Measurements from ENCODE around the gene CIZ1. TPM values are rescaled to one million over a fixed set of nuclear protein-coding genes. Genes with fewer than 3 reads are reported as not detected.

CIZ1 gene
- total and polyA plus RNA-seq, 10 of the 15 experiments (the other 5 are each of a cell fraction or from before 2014, with no cell fraction given): 1.8 to 91.6 (median 35.4) TPM

DNA sequence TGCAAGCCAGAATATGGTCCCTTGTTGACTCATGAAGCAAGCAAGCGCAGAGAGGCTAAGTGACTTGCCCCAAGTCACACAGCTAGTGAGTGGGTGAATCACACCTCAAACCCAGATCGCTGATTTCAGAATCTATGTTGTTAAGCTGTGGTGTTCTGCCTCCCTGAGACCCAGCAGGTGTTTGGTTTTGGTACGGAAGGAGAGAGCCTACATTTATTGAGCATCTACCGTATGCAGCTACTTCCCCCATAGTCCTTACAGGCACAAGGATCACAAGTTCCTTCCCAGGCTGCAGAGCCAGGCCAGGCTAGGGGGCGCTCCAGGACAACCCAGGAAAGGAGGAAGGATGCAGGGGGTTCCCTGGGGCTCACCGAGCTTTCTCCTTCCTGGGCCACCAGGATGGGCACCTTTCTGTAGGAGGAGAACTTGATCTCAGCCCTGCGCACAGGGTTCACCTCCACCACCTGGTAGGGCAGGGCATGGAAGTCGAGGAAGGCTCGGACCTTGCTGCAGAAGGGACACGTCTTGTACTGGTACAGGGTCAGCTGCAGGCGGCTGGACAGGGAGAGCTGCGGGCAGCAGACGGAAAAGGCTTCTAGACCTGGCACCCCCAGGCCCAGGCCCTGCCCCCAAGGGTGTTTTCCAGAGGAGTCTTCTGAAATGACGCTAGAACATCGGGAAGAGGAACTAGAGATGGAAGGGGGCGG lies 66.3 kb downstream of the CIZ1 start:
- DNase-seq (ENCODE audit: low read depth, low spot score) (peak; percentile 35), FAIRE-seq (peak; percentile 82), ATAC-seq (peak; percentile 3)
- ChIA-PET CTCF (interaction anchor here (0.6 to 7.4 kb wide), 35 partner anchors 9 to 562 kb away, joined by 3 to 84 read pairs (median 4); partner anchors contain the start of genes CDK9, CIZ1, NAIF1 and SLC25A25), SMC1A (ENCODE audit: uncharacterized antibody, unreplicated experiment) (interaction anchor here (0.7 to 2.6 kb wide), 9 partner anchors 9 to 183 kb away, joined by 3 to 9 read pairs (median 4); no protein-coding TSS in a partner anchor), RAD21 (ENCODE audit: unreplicated experiment) (interaction anchor here (0.8 to 2.7 kb wide), 9 partner anchors 9 to 295 kb away, joined by 3 to 11 read pairs (median 5); partner anchors contain the start of gene DNM1), POLR2A (interaction anchor here (0.6 to 1.7 kb wide), 8 partner anchors 9 to 246 kb away, joined by 3 to 9 read pairs (median 4); partner anchors contain the start of gene URM1)
- H3K9ac ChIP-seq (ENCODE audit: control insufficient read depth, insufficient read depth, low read length): peak overlapping the region; percentile 98; the same call in 1 of the 2 replicates
- H2AFZ ChIP-seq (ENCODE audit: control insufficient read depth, low read depth, low read length): no peak overlapping the region
- peak overlapping the region; percentile 97 for H3K4me2 ChIP-seq (ENCODE audit: control insufficient read depth, insufficient read depth)
- in situ Hi-C loops (cut with MboI) (no loop called here), intact Hi-C loops (cut with micrococcal nuclease; ENCODE audit: unreplicated experiment) (loop anchor here (5.0 kb wide), 2 partner anchors 217 to 338 kb away; partner anchors contain the start of genes CDK9 and SLC27A4)
- H3K79me2 ChIP-seq (ENCODE audit: control insufficient read depth, insufficient read depth, low read length): peaks cover 32% of the 10 kb centered on the region
- WGBS (ENCODE audit: insufficient coverage, insufficient replicate concordance, low lambda C conversion rate, missing lambda C conversion rate): 33% methylated on average over 16 of the region's 16 CpGs
- H3K27ac ChIP-seq (ENCODE audit: control insufficient read depth, insufficient read depth): peak overlapping the region; percentile 99
- H4K20me1 ChIP-seq (ENCODE audit: control insufficient read depth, insufficient read depth): no peaks in the 10 kb centered on the region
- peaks cover 8 to 22% of the 10 kb centered on the region in 2 experiments; a peak in 3 of 4 replicates for H3K36me3 ChIP-seq (ENCODE audit: control insufficient read depth in 2 of 2, insufficient read depth in 2 of 2, low read length in 1 of 2)
- H3K9me3 ChIP-seq (replicated peaks; ENCODE audit: control insufficient read depth, insufficient read depth, low read length): no peaks in the 10 kb centered on the region
- peaks cover 14% of the 10 kb centered on the region; the same call in 1 of the 2 replicates for H3K4me1 ChIP-seq (ENCODE audit: control insufficient read depth, insufficient read depth, low read length)
- peak overlapping the region; percentile 88; the same call in 1 of the 2 replicates for H3K4me3 ChIP-seq
- H3K27me3 ChIP-seq (replicated peaks in 1 of 2; ENCODE audit: control insufficient read depth in 2 of 2, insufficient read depth in 2 of 2, low read length in 1 of 2): no peaks in the 10 kb centered on the region
- no TSS peak for BruUV-seq (replicated peaks)
- TF ChIP-seq DPF2 (IDR thresholded peaks at IDR 0.05) (0 out of 2 replicates have a peak, but pooled peaks have one; percentile 27), POLR2AphosphoS2 (IDR thresholded peaks at IDR 0.05; ENCODE audit: low read depth, low read length) (no peak), MEF2A (IDR thresholded peaks at IDR 0.05; ENCODE audit: insufficient read depth, low read depth, low read length) (no peak), IRF4 (IDR thresholded peaks at IDR 0.05; ENCODE audit: low read depth, low read length) (0 out of 2 replicates have a peak, but pooled peaks have one; percentile 13), TCF7 (IDR thresholded peaks at IDR 0.05; ENCODE audit: borderline replicate concordance) (no peak), SMARCA5 (IDR thresholded peaks at IDR 0.05) (peak; percentile 90), PAX5 (IDR thresholded peaks at IDR 0.05; ENCODE audit: borderline replicate concordance, low read depth, low read length) (0 out of 2 replicates have a peak, but pooled peaks have one; percentile 9), RAD21 (IDR thresholded peaks at IDR 0.05; ENCODE audit: insufficient read depth, low read depth, low read length) (peak; percentile 62), CBFB (IDR thresholded peaks at IDR 0.05; ENCODE audit: low read depth) (no peak)
- TF ChIP-seq, protein P1, sequence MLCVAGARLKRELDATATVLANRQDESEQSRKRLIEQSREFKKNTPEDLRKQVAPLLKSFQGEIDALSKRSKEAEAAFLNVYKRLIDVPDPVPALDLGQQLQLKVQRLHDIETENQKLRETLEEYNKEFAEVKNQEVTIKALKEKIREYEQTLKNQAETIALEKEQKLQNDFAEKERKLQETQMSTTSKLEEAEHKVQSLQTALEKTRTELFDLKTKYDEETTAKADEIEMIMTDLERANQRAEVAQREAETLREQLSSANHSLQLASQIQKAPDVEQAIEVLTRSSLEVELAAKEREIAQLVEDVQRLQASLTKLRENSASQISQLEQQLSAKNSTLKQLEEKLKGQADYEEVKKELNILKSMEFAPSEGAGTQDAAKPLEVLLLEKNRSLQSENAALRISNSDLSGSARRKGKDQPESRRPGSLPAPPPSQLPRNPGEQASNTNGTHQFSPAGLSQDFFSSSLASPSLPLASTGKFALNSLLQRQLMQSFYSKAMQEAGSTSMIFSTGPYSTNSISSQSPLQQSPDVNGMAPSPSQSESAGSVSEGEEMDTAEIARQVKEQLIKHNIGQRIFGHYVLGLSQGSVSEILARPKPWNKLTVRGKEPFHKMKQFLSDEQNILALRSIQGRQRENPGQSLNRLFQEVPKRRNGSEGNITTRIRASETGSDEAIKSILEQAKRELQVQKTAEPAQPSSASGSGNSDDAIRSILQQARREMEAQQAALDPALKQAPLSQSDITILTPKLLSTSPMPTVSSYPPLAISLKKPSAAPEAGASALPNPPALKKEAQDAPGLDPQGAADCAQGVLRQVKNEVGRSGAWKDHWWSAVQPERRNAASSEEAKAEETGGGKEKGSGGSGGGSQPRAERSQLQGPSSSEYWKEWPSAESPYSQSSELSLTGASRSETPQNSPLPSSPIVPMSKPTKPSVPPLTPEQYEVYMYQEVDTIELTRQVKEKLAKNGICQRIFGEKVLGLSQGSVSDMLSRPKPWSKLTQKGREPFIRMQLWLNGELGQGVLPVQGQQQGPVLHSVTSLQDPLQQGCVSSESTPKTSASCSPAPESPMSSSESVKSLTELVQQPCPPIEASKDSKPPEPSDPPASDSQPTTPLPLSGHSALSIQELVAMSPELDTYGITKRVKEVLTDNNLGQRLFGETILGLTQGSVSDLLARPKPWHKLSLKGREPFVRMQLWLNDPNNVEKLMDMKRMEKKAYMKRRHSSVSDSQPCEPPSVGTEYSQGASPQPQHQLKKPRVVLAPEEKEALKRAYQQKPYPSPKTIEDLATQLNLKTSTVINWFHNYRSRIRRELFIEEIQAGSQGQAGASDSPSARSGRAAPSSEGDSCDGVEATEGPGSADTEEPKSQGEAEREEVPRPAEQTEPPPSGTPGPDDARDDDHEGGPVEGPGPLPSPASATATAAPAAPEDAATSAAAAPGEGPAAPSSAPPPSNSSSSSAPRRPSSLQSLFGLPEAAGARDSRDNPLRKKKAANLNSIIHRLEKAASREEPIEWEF (IDR thresholded peaks at IDR 0.05; ENCODE audit: insufficient replicate concordance, low read depth, low read length): no peak
- TF ChIP-seq, protein P2, sequence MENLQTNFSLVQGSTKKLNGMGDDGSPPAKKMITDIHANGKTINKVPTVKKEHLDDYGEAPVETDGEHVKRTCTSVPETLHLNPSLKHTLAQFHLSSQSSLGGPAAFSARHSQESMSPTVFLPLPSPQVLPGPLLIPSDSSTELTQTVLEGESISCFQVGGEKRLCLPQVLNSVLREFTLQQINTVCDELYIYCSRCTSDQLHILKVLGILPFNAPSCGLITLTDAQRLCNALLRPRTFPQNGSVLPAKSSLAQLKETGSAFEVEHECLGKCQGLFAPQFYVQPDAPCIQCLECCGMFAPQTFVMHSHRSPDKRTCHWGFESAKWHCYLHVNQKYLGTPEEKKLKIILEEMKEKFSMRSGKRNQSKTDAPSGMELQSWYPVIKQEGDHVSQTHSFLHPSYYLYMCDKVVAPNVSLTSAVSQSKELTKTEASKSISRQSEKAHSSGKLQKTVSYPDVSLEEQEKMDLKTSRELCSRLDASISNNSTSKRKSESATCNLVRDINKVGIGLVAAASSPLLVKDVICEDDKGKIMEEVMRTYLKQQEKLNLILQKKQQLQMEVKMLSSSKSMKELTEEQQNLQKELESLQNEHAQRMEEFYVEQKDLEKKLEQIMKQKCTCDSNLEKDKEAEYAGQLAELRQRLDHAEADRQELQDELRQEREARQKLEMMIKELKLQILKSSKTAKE (IDR thresholded peaks at IDR 0.05; ENCODE audit: low read depth, poor library complexity, severe bottlenecking): no peak
- TF ChIP-seq, protein P3, sequence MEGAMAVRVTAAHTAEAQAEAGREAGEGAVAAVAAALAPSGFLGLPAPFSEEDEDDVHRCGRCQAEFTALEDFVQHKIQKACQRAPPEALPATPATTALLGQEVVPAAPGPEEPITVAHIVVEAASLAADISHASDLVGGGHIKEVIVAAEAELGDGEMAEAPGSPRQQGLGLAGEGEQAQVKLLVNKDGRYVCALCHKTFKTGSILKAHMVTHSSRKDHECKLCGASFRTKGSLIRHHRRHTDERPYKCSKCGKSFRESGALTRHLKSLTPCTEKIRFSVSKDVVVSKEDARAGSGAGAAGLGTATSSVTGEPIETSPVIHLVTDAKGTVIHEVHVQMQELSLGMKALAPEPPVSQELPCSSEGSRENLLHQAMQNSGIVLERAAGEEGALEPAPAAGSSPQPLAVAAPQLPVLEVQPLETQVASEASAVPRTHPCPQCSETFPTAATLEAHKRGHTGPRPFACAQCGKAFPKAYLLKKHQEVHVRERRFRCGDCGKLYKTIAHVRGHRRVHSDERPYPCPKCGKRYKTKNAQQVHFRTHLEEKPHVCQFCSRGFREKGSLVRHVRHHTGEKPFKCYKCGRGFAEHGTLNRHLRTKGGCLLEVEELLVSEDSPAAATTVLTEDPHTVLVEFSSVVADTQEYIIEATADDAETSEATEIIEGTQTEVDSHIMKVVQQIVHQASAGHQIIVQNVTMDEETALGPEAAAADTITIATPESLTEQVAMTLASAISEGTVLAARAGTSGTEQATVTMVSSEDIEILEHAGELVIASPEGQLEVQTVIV (IDR thresholded peaks at IDR 0.05; ENCODE audit: borderline replicate concordance, partially characterized antibody): no peak
